ENCODE measurements around the gene FNDC3B. TPM values are rescaled to one million over a fixed set of nuclear protein-coding genes. Genes with fewer than 3 reads are reported as not detected.

The FNDC3B gene
- total RNA-seq, 2 experiments from 2014 or later: 10.6 to 12.0 TPM

- no peak overlapping the region for H3K27ac Mint-ChIP-seq
- H3K36me3 Mint-ChIP-seq (ENCODE audit: low read depth): no peaks in the 10 kb centered on the region
- POLR2A ChIA-PET: no interaction called here
- no peaks in the 10 kb centered on the region for H3K27me3 Mint-ChIP-seq
- no peaks in the 10 kb centered on the region for H3K4me1 Mint-ChIP-seq (ENCODE audit: low read depth)
- intact Hi-C loops (cut with micrococcal nuclease): no loop called here
- no peak for ATAC-seq
- no peak for TF ChIP-seq CTCF (IDR thresholded peaks at IDR 0.05)
- H3K9me3 Mint-ChIP-seq: no peaks in the 10 kb centered on the region
- DNase-seq: no peak
- CTCF ChIA-PET: no interaction called here
- no peak overlapping the region for H3K4me3 Mint-ChIP-seq
Observed at GRCh38 chr3:172161959-172162358, 122.6 kb downstream of the FNDC3B start.

GRCh38 chr3:172163320-172163719 is 123.9 kb downstream of the FNDC3B start:
- Mint-ChIP-seq H3K36me3 (ENCODE audit: low read depth) (no peaks in the 10 kb centered on the region), H3K9me3 (no peaks in the 10 kb centered on the region), H3K4me3 (no peak overlapping the region), H3K27ac (no peak overlapping the region), H3K27me3 (no peaks in the 10 kb centered on the region), H3K4me1 (ENCODE audit: low read depth) (no peaks in the 10 kb centered on the region)
- CTCF ChIA-PET: no interaction called here
- no peak for DNase-seq
- TF ChIP-seq CTCF (IDR thresholded peaks at IDR 0.05): no peak
- no peak for ATAC-seq
- POLR2A ChIA-PET: interaction anchor here (0.7 kb wide), 1 partner anchor 16 kb away, joined by 3 read pairs; no protein-coding TSS in a partner anchor
- intact Hi-C loops (cut with micrococcal nuclease): no loop called here

- no peaks in the 10 kb centered on the region for H3K36me3 Mint-ChIP-seq (ENCODE audit: low read depth)
- no peak for TF ChIP-seq CTCF (IDR thresholded peaks at IDR 0.05)
- no peak overlapping the region for H3K4me3 Mint-ChIP-seq
- peaks cover 6% of the 10 kb centered on the region for H3K4me1 Mint-ChIP-seq (ENCODE audit: low read depth)
- no peaks in the 10 kb centered on the region for H3K9me3 Mint-ChIP-seq
- ChIA-PET POLR2A (no interaction called here), CTCF (no interaction called here)
- H3K27ac Mint-ChIP-seq: no peak overlapping the region
- intact Hi-C loops (cut with micrococcal nuclease): no loop called here
- H3K27me3 Mint-ChIP-seq: no peaks in the 10 kb centered on the region
- ATAC-seq: no peak
- no peak for DNase-seq
Observed at GRCh38 chr3:172164620-172165362, 125.4 kb downstream of the FNDC3B start.

- no peak for TF ChIP-seq CTCF (IDR thresholded peaks at IDR 0.05)
- Mint-ChIP-seq H3K9me3 (no peaks in the 10 kb centered on the region), H3K36me3 (ENCODE audit: low read depth) (no peaks in the 10 kb centered on the region), H3K4me1 (ENCODE audit: low read depth) (peaks cover 6% of the 10 kb centered on the region), H3K27ac (no peak overlapping the region), H3K27me3 (no peaks in the 10 kb centered on the region), H3K4me3 (no peak overlapping the region)
- DNase-seq (no peak), ATAC-seq (no peak)
- intact Hi-C loops (cut with micrococcal nuclease): no loop called here
- CTCF ChIA-PET: no interaction called here
- POLR2A ChIA-PET: no interaction called here
Observed at GRCh38 chr3:172166261-172166660, 126.9 kb downstream of the FNDC3B start.

- ChIA-PET CTCF (interaction anchor here (1.1 kb wide), 1 partner anchor 165 kb away, joined by 3 read pairs; no protein-coding TSS in a partner anchor), POLR2A (no interaction called here)
- H3K4me3 Mint-ChIP-seq: no peak overlapping the region
- no peaks in the 10 kb centered on the region for H3K36me3 Mint-ChIP-seq (ENCODE audit: low read depth)
- no peak overlapping the region for H3K27ac Mint-ChIP-seq
- ATAC-seq (no peak), DNase-seq (no peak)
- intact Hi-C loops (cut with micrococcal nuclease): no loop called here
- H3K27me3 Mint-ChIP-seq: no peaks in the 10 kb centered on the region
- TF ChIP-seq CTCF (IDR thresholded peaks at IDR 0.05): no peak
- peaks cover 8% of the 10 kb centered on the region for H3K4me1 Mint-ChIP-seq (ENCODE audit: low read depth)
- no peaks in the 10 kb centered on the region for H3K9me3 Mint-ChIP-seq
Observed at GRCh38 chr3:172166890-172167289, 127.5 kb downstream of the FNDC3B start.

Data from activated CD8-positive, alpha-beta T cell treated with anti-CD3 and anti-CD28 coated beads for 36 hours (primary cell).